Ovary (tissue), 9 donors: ENCODE measurements around the gene HAP1. TPM values are rescaled to one million over a fixed set of nuclear protein-coding genes. Genes with fewer than 3 reads are reported as not detected.

Experiments used
- DNase-seq, 5 donors: peaks; one replicate each; pipeline ENCODE4 v3.0.0-alpha.2; 2019 to 2020
- H3K27ac ChIP-seq, 2 donors: fragments of 200-600 bp; one replicate each; pipeline versions ENCODE4 v1.5.1 to v1.8.0; 2019 to 2022
- H3K27me3 ChIP-seq: fragments of 200-600 bp; one replicate; pipeline ENCODE4 v1.8.0; 2022
- H3K36me3 ChIP-seq: fragments of 200-600 bp; sonication (generic); one replicate; pipeline ENCODE4 v1.5.1; 2019
- H3K4me1 ChIP-seq: one replicate; pipeline ENCODE4 v1.8.1; 2013; ENCODE audit warnings: mild to moderate bottlenecking, moderate library complexity; ENCODE audit not compliant: insufficient read depth
- H3K4me3 ChIP-seq: fragments of 200-600 bp; sonication (generic); one replicate; pipeline ENCODE4 v1.5.1; 2017
- H3K9me3 ChIP-seq, 2 donors: fragments of 200-600 bp in 1 of 2; sonication (generic) in 1 of 2; one replicate each; pipeline versions ENCODE4 v1.5.1 to v1.8.1; 2013 to 2019; ENCODE audit warnings: mild to moderate bottlenecking in 1 of 2, moderate library complexity in 1 of 2
- EP300 ChIP-seq: sonication (generic); formaldehyde crosslinking; IDR thresholded peaks from one replicate; pipeline ENCODE4 v1.6.1; 2017; ENCODE audit warnings: antibody characterized with exemption
- POLR2A ChIP-seq: fragments of 450-650 bp; IDR thresholded peaks from one replicate; pipeline ENCODE4 v1.6.1; 2017; ENCODE audit warnings: antibody characterized with exemption, mild to moderate bottlenecking, moderate library complexity
- WGBS, 3 donors: extraction: QIAGEN DNeasy Blood & Tissue Kit in 1 of 3; methylation state at CpG; one replicate each; pipeline versions ENCODE4 v1.1.5 to v1.1.7; 2013 to 2017; 5-methylcytosine and 5-hydroxymethylcytosine counted together
- intact Hi-C, 4 donors: fragments of 100-400 bp; cut with DNase I; formaldehyde crosslinking; loops; one replicate each; pipeline versions ENCODE4 v1.11.0 to v1.15.1; 2022 to 2023
- polyA plus RNA-seq, 2 donors: library from polyadenylated mRNA; stranded (reverse); fragments of 200-250 nt in 1 of 2; fragments of 350-450 nt in 1 of 2; fragmentation: Illumina TruSeq in 1 of 2; extraction: RNeasy Lipid Tissue Mini Kit (QIAGEN cat#74804) in 1 of 2; gene quantifications; one replicate each; pipeline ENCODE4 v1.2.3, GENCODE V29; 2013 to 2014
- total RNA-seq, 7 donors: library from RNA; depleted of rRNA in 2 of 7; stranded (reverse); fragments of >200 nt in 2 of 7; fragmentation: NEBNext Ultra II Directional in 3 of 7; extraction: Animal tissue kit (Norgen Biotek cat#: 25700) in 3 of 7; gene quantifications; one replicate each; pipeline versions ENCODE4 v1.1.0 to v1.2.4, GENCODE V29; 2016 to 2023
- TF ChIP-seq, protein P1 (sequence below), 3 donors: fragments of 450-650 bp in 2 of 3; fragments of 200-600 bp in 1 of 3; IDR thresholded peaks; one replicate each; pipeline versions ENCODE4 v1.5.1 to v1.8.0; 2016 to 2022; ENCODE audit warnings: antibody characterized with exemption in 3 of 3, mild to moderate bottlenecking in 1 of 3
- donor health status: DM: no; HTN: no; CAD: no; lungs with moderate emphysema.
- donor health status: DM: no; HTN: no; CAD: no.
- donor health status: Bipolar disorder and iron deficiency.
- donor health status: DM: yes; HTN: yes; CAD: no.
- donor health status: DM: no; HTN: no; CAD: no.
- donor health status: DM: yes; HTN: yes; CAD: no.

Gene HAP1
- total and polyA plus RNA-seq, 9 donors, result 0.12 to 1.5 (median 0.56) TPM

GRCh38 chr17:41769985-41770384, 35.5 kb upstream of the HAP1 start:
- WGBS, 3 donors, result 81 to 92% (median 84%) methylated on average over 3 of the region's 3 CpGs
- Histone ChIP-seq H3K36me3 (no peaks in the 10 kb centered on the region), H3K4me1 (peaks cover 4% of the 10 kb centered on the region), H3K9me3 (no peaks in the 10 kb centered on the region), H3K27me3 (no peaks in the 10 kb centered on the region), H3K27ac (no peak overlapping the region), H3K4me3 (no peak overlapping the region)
- no peak for TF ChIP-seq EP300
- TF ChIP-seq POLR2A, result no peak
- TF ChIP-seq, protein P1, sequence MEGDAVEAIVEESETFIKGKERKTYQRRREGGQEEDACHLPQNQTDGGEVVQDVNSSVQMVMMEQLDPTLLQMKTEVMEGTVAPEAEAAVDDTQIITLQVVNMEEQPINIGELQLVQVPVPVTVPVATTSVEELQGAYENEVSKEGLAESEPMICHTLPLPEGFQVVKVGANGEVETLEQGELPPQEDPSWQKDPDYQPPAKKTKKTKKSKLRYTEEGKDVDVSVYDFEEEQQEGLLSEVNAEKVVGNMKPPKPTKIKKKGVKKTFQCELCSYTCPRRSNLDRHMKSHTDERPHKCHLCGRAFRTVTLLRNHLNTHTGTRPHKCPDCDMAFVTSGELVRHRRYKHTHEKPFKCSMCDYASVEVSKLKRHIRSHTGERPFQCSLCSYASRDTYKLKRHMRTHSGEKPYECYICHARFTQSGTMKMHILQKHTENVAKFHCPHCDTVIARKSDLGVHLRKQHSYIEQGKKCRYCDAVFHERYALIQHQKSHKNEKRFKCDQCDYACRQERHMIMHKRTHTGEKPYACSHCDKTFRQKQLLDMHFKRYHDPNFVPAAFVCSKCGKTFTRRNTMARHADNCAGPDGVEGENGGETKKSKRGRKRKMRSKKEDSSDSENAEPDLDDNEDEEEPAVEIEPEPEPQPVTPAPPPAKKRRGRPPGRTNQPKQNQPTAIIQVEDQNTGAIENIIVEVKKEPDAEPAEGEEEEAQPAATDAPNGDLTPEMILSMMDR (IDR thresholded peaks at IDR 0.05), result no peak
- intact Hi-C loops, result no loop called here
- no peak for DNase-seq

- intact Hi-C loops, result no loop called here
- no peaks in the 10 kb centered on the region for H3K27me3 ChIP-seq
- no peaks in the 10 kb centered on the region for H3K36me3 ChIP-seq
- 89 to 94% (median 90%) methylated on average over 16 of the region's 16 CpGs for WGBS, 3 donors
- no peak overlapping the region for H3K27ac ChIP-seq
- TF ChIP-seq, protein P1 (IDR thresholded peaks at IDR 0.05), result no peak
- TF ChIP-seq POLR2A (no peak), EP300 (no peak)
- no peak overlapping the region for H3K4me3 ChIP-seq
- DNase-seq, result no peak
- H3K4me1 ChIP-seq, result peaks cover 4% of the 10 kb centered on the region
- no peaks in the 10 kb centered on the region for H3K9me3 ChIP-seq
Observed at GRCh38 chr17:41769346-41769862, 35.0 kb upstream of the HAP1 start.

- WGBS, 3 donors, result 93 to 96% (median 95%) methylated on average over 23 of the region's 23 CpGs
- no peak for DNase-seq
- H3K27ac ChIP-seq, result no peak overlapping the region
- H3K27me3 ChIP-seq, result no peaks in the 10 kb centered on the region
- TF ChIP-seq, protein P1 (IDR thresholded peaks at IDR 0.05), result no peak
- TF ChIP-seq EP300 (no peak), POLR2A (no peak)
- intact Hi-C loops, result no loop called here
- no peaks in the 10 kb centered on the region for H3K36me3 ChIP-seq
- H3K9me3 ChIP-seq, result no peaks in the 10 kb centered on the region
- H3K4me3 ChIP-seq, result no peak overlapping the region
- peaks cover 2% of the 10 kb centered on the region for H3K4me1 ChIP-seq
Observed at GRCh38 chr17:41768682-41769288, 34.3 kb upstream of the HAP1 start.

DNA sequence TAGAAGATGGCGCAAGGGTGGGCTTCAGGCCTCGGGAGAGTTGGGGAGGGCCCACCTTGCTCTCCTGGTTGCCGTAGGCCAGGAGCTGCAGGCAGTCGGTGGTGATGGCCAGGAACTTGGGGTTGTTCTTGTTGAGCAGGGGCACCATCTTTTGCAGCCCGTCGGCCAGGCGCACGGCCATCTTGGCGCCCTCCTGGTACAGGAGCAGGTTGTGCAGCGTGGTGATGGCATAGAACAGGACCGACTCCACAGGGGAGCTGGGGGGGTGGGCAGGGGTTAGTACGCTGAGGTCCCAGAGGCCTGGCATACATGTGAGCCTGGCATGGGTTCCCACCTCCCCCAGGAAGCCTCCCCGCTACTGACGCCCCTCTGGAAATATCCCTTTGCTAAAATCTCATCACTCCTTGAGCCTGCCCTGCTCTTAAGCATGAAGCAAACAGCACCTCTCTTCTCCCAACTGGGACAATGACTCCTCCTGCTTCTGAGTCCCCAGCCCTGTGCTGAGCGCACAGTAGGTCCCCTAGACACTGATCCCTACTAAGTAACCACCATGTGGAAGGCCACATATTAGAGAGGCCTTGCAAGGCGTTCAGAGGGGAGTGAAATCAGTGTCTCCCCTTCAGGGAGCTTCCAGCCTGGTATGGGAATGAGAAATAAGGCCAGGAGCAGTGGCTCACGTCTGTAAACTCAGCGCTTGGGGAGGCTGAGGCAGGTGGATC, 33.0 kb upstream of the HAP1 start:
- WGBS, 3 donors, result 92 to 95% (median 95%) methylated on average over 17 to 18 of the region's 18 CpGs
- Histone ChIP-seq H3K4me1 (no peaks in the 10 kb centered on the region), H3K9me3 (no peaks in the 10 kb centered on the region), H3K4me3 (no peak overlapping the region), H3K36me3 (peaks cover 2% of the 10 kb centered on the region), H3K27me3 (no peaks in the 10 kb centered on the region), H3K27ac (no peak overlapping the region)
- DNase-seq, result no peak
- intact Hi-C loops, result no loop called here
- TF ChIP-seq, protein P1 (IDR thresholded peaks at IDR 0.05), result no peak
- TF ChIP-seq POLR2A (no peak), EP300 (no peak)
